NCI-H526 treated with DMSO at 0.1 percent for 48 hours (cell line): ENCODE data around the gene TENM4.
A peak's percentile ranks its signal among the peaks of the same experiment; 100 is the strongest.

ENCODE experiments used
- DNase-seq: peaks from one replicate; lab custom pipeline; 2025; lab: John Stamatoyannopoulos, UW

Gene TENM4

GRCh38 chr11:79054636-79055035, 386.2 kb downstream of the TENM4 start:
- no peak for DNase-seq

DNA sequence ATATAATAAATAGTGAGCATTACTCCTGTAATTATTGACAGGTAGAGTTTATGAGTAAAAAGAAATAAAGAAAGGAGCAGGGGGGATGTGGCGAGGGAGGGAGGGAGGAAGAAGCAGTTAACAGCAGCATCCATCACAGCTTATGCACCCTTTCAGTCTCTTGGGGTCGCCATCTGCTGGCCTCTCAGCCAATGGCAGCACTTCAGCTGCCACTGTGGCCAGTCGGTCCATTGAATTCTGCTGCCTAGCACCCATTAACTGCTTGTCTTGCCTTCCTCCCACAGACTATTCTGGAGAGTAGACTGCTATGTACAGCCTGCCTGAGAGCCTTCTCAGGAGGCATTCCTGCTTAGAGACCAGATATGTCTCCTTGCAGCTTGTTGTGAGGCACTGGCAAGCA, 388.3 kb downstream of the TENM4 start:
- DNase-seq, result peak; percentile 13

DNA sequence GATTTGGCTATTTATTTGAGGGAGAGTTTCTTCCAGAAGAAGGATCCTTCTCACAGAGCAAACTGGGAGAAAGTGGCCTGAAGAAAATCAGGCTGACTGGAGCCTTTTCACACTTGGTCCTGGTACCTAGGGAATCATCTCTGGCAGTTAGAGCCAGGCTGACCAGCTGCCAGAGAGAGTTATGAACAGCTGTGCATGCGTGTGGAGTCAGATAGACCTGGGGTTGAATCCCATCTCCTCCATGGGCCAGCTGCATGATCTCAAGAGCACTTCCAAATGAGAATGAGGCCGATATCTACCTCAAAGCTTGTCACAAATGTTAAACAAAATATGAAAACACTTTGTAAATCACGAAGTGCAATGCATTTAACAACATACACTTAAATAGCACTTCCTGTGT, 390.0 kb downstream of the TENM4 start:
- DNase-seq, result no peak

GRCh38 chr11:79049741-79050179, 391.1 kb downstream of the TENM4 start:
- DNase-seq, result no peak

GRCh38 chr11:79047980-79048379, 392.9 kb downstream of the TENM4 start:
- DNase-seq, result no peak

DNA sequence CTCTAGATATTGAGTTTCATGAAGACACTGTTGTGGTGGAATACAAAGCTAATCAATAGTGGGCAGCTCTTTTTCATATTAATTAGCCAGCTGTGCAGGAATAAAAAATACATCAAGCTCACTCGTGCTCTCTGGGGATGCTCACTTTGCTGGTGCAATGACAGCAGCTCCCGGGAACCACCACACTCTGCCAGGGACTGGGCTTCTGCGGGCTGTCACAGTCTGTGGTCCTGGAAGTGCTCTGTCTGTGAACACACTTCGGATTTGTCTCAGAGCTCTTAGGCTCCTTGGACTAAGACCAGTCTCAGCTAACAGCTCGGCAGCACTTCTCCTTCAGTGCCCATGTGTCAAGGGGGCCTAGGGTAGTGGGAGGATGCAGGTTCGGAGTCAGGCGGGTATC, 393.5 kb downstream of the TENM4 start:
- no peak for DNase-seq

DNA sequence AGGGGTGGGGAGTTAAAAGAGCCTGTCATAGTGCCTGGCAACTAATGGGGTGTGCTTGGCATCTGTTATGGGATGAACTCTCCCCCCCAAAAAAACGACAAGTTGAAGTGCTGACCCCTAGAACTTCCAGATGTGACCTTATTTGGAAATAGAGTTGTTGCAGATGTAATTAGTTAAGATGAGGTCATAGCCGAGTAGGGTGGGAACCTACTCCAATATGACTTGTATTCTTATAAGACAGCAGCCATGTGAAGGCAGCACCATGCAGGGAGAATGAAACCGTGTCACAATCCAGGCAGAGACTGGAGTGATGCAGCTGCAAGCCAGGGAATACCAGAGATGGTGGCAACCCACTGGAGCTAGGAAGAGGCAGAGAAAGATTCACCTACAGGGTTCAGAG, 394.5 kb downstream of the TENM4 start:
- DNase-seq, result no peak

DNA sequence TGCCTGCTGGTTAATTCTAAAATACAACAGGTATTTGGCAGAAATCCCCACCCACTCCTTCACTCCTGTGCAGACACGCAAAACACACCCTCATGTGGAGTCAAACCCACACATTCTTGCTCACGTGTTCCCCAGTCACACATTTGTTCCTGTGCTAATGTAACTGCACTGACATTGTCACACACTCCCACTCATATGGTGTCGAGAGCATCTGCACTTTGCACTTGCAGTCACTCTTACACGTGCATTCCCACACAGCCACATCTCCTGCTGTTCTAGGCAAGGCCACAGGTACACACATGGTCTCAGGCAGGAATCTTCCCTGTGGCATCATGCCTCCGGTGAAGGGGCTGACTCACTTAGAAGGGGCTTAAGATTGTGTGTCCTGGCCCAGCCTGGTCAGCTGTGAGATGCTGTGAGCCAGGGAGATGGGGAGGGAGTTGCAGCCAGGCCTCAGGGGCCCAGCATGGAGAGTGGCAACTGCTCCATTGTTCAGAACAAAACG, 395.0 kb downstream of the TENM4 start:
- no peak for DNase-seq

- DNase-seq, result no peak
Observed at GRCh38 chr11:79045018-79045799, 395.6 kb downstream of the TENM4 start.

DNA sequence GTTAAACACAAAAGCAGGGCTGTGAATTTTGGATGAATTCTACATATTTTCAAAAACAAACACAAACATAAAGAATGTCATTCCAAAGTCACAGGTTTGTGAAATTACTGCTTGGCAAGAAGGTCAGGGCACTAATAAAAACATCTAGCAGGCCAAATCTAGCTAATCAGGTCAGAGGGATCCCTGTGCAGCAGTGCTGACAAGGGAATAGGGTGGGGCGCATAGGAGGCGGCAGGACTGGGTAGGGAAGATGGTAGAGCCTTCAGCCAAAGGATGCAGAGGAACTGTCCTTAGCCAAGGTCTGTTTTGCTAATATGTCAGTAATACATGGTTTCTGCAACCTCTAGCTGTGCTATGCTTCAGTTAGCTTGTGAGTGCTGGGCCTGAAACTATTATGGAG, 396.6 kb downstream of the TENM4 start:
- DNase-seq, result no peak

DNA sequence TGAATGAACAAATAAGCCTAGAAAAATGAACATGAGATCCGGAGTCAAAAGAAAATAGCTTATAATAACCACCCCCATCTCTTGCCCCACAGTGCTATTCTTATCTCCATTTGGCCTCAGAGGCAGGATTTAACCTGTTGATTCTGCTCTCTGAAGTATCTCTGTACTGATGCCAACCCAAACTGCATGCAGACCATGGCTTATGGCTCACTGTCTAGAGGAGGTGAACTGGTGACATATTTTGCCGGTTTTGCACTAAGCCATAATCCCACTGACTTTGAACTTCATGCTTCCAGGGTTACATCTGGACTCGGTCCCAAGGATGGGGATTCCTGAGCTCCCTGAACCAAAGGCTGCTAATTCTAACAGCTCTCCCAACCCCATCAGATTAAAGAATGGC, 397.1 kb downstream of the TENM4 start:
- DNase-seq, result no peak

- DNase-seq, result no peak
Observed at GRCh38 chr11:79042824-79043223, 398.0 kb downstream of the TENM4 start.

GRCh38 chr11:79040348-79040747, 400.5 kb downstream of the TENM4 start:
- no peak for DNase-seq

DNA sequence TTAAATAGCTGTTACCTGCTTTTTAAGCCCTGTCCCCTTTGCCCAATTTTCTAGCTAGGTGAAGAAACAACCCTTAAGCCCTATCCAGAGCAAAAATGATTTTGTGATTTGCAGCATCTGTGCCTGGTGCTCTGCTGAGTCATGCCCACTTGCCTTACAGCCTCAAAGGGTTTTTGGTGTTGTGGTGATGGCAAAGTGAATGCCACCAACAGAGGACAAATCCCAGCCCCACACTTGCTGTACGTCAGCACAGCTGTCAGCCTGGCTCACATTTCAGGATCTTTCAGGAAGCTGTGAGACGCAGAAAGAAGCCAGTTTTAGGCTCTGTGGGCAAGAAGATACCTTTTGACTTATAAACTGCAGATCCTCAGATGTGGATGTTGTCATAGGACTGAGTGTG, 401.7 kb downstream of the TENM4 start:
- no peak for DNase-seq

- DNase-seq, result no peak
Observed at GRCh38 chr11:79035881-79036280, 404.9 kb downstream of the TENM4 start.

DNA sequence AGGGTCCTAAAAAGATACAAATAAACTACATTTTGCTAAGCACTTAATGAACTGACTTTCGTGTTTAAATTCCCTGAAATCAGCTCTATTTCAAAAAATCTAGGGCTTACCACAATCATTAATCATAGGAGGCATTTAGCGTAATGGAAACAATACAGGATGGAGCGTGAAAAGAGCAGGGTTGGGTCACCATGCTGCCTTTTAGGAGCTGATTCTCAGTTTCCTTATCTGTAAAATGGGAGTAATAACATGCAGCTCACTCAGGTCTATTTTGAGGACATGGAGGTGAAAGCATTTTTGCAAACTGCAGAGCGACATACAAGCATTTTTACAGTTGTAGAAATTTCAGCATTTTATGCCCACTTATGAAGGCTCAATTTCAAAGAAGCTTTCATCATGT, 407.0 kb downstream of the TENM4 start:
- no peak for DNase-seq

GRCh38 chr11:79030448-79030847, 410.4 kb downstream of the TENM4 start:
- DNase-seq, result no peak

DNA sequence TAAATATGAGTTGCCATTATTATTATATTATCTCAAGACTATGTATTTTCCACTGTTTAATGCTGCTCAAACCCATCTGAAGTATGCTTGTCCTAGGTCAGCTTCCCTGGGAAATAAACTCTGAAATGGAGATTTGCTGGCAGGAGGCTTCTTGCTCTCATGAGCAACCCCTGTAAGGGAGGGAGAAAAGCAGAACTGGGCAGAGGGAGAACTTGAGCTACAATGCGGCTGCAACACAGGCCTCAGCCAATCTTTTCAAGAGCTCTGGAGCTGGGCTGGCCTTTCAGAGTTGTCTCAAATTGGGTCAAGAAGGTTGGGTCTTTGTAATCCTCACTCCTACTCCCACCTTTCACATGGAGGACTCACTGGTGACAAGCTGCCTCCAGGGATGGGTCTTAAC, 412.6 kb downstream of the TENM4 start:
- DNase-seq, result no peak

DNA sequence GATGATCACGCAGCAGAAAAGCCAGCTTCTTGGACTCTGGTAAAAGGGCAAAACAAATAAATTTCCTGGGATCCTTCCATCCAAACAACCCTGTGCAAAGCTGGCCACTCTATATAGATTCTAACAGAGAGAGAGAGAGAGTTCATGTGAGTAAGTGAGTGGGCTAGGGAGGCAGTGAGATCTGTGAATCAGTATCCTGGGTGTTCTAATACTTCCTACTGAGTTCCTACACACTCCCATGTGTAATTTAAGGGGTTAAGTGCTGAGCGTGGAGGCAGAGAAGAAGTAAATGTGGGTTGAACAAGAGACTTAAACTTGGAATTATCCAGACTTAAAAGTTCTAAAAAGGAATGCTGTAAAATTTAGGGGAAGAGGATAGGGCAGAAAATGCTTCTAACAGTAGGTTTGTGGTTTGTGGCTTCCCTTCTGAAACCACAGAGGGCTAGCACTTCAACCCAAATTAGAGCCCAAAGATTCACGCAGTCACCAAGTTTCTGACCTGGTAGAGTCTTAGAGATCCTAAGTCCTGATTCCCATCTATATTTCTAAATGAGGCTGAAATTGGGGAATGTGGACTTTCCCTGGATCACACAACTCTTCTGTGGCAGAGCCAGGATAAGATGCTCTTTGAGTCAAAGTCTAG, 413.9 kb downstream of the TENM4 start:
- DNase-seq, result no peak

GRCh38 chr11:79025622-79026021, 415.2 kb downstream of the TENM4 start:
- DNase-seq, result peak; percentile 13

DNA sequence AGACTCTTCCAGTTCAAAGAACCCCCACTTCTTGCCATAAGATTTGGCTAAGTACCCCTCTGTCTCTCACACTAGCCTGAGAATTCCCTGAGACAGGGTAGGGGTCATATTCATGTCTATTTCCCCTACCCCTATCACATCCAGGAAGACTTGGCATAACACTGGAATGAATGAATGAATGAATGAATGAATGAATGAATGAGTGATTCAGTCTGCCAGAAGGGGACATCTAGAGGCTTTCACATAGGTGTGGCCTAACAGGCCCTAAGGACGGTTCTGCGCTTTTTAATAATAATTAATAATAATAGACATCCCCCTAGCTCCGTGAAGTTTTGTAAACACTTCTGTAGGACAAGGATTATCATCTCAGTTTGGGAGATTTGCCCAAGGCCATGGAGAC, 415.7 kb downstream of the TENM4 start:
- no peak for DNase-seq

GRCh38 chr11:79022265-79022664, 418.6 kb downstream of the TENM4 start:
- DNase-seq, result no peak

DNA sequence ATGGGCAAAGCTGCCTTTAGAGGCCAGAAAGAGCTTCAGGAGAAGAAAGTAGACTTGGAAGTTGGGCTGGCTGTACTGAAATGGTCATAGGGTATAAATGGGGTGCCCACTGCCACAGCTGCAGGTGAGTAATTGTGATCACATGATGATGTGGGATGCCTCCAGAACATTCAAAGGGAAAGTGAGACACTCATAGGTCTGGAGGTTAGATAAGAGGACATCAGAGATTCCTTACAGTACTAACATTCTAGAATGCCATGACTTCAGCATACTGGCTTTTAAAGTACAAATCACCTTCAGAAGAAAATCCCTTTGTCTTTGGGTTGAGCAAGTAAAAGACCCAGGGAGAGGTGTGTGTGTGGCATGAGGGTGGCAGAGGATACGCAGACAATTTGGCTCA, 419.2 kb downstream of the TENM4 start:
- no peak for DNase-seq

- no peak for DNase-seq
Observed at GRCh38 chr11:79019975-79020374, 420.9 kb downstream of the TENM4 start.
